Cardiac ventricle fibroblast (primary cell): Measurements from ENCODE around the gene ANGEL2. TPM values are rescaled to one million over a fixed set of nuclear protein-coding genes. Genes with fewer than 3 reads are reported as not detected.

Source experiments
- total RNA-seq: library from RNA; depleted of rRNA; stranded (reverse); fragments of >200 nt; gene quantifications from 2 replicates; pipeline ENCODE4 v1.2.3, GENCODE V29; 2015

The ANGEL2 gene, protein sequence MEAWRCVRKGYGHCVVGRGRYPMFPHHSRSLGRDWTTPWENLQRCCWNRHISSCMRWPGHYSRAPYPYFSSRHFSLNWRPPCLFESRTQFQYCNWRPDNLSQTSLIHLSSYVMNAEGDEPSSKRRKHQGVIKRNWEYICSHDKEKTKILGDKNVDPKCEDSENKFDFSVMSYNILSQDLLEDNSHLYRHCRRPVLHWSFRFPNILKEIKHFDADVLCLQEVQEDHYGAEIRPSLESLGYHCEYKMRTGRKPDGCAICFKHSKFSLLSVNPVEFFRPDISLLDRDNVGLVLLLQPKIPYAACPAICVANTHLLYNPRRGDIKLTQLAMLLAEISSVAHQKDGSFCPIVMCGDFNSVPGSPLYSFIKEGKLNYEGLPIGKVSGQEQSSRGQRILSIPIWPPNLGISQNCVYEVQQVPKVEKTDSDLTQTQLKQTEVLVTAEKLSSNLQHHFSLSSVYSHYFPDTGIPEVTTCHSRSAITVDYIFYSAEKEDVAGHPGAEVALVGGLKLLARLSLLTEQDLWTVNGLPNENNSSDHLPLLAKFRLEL
- 32.4 and 35.3 TPM in 2 replicates for total RNA-seq

DNA sequence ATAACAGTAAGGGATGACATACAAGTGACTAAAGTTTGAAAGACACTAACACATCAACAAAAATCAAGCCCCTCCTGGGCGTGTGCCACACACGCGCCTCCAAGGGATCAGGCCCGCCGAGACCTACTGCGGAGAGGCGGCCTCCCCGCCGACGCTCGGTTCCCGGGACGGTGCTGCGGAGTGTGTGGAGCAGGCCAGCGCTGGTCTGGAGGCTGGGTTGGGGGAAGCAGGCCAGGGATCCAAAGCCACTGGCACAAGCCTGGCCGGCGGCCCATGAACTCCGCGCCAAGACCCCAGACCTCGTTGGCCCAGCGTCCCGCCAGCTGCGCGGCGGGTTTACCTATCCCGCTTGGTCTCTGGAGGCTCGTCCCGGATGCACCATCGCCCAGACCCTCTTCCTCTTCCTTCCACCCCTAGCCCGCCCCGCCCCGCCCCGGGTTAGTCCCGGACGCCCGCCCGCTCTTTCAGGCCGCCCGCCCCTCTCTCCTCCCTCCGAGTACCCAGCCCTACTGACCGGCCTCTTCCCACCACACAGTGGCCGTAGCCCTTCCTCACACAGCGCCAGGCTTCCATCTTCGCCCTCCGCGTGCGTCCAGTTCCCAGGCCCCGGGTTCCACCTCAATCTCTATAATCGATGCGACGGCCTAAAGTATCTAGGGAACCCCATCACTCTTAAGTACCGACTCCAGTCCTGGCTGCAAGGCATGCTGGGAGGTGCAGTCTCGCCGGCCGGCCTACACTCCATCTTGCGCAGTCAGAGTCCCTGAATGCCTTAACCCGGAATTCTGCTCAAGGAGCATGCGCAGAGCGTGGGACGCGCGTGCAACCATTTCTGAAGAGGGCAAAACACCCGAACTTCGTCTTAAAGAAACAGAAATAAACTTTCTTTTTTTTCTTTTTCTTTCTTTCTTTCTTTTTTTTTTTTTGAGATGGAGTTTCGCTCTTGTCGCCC, at the start of gene ANGEL2:
Gene ANGEL2, minus strand, starts transcription at position 769 of the 952 bp plus-strand sequence. Its CDS starts 196 bp downstream, at position 573.

DNA sequence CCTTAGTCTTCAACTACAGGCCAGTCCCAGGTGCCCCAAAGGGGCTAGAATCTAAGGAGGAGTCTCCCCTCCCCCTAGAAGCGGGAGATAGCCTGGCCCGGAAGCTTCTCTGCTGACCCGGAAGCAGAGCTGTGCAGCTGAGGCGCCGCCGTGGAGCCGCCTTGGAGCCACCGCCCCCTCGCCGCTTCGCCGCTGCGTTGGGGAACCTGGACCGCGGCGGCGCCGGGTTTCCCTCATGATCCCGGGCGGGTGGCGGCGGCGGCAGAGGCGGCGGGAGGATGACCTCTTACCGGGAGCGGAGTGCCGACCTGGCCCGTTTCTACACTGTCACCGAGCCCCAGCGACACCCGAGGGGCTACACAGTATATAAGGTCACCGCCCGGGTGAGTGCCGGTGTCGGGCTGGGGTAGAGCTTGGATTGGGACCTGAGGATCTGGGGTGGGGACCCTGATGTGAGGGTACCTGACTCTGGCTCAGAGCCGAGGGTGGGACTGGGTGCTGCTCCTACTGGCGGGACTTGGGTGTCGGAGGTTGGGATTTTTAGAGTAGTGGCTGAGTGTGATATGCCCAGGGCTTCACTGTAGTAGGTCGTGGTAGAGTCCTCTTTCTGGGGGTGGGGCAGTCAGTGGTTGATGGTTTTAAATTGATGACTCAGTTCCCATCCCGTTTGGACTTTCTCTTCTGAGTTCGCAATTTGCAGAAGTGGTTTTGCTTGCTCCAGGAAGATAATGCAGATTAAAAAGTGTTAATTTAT, 35.6 kb upstream of the ANGEL2 start, which contains the start of gene RPS6KC1:
Gene RPS6KC1, plus strand, starts transcription at position 115 of the 754 bp plus-strand sequence. Its CDS starts 164 bp downstream, at position 279.

DNA sequence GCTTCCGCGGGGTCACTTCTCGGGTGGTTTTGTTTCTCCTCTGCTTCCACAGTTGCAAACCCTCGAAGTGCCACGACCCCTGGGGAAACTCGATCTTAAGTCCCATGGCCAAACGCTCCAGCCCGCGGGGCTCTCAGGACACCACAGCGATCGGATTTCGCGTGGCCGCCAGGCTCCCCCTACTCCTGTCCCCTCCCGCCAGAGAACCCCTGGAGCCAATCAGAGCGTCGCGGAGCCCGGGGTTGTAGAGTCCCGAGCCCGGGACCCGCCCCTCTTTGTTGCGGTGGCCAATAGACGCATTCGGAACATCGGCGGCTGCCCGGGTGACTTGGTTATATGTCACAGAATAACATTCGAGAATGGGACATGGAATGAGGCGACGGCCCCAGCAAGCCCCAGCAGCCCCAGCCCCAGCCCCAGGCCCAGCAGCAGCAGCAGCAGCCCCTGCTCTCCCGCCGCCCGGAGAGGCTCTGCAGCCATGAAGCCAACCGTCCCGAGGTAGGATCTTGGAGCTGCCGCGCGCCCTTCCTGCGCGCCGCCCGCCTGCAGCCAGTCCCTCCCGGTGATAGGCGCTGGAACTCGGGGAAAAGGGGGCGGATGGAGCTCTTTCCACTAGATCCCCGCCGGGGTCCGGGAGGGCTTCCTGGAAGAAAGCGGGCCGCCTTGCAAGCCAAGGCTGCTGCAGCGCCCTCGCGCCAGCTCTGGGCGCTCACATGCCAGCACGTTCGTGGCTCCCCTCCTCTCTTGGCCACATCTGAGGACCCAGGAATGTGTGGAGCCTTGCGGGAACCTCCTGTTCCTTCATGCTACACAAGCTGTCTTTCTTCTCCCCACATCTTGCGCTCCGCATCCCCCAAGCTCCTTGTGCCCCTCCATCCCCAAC, 65.2 kb downstream of the ANGEL2 start, which contains the start of gene VASH2:
Gene VASH2, plus strand, starts transcription at position 299 of the 883 bp plus-strand sequence. CDS start 1,002 bp downstream, outside the sequence.

Other genes with a start within 250 kb of the ANGEL2 start
- gene NSL1, start 224.1 kb downstream of the ANGEL2 start, total RNA-seq, result 13.3 and 20.0 TPM in 2 replicates
- gene TATDN3, start 224.0 kb downstream of the ANGEL2 start, total RNA-seq, result 8.0 and 9.8 TPM in 2 replicates
- gene SPATA45, start 168.2 kb downstream of the ANGEL2 start, total RNA-seq, result not detected in 2 replicates
- gene FLVCR1, start 157.6 kb downstream of the ANGEL2 start, total RNA-seq, result 1.6 and 3.0 TPM in 2 replicates
- gene VASH2, start 65.3 kb downstream of the ANGEL2 start, total RNA-seq, result 0.54 and 0.56 TPM in 2 replicates
- 12.4 and 13.3 TPM in 2 replicates for gene RPS6KC1, start 35.4 kb upstream of the ANGEL2 start, total RNA-seq